ENCODE results near the gene LRRC4C.

GRCh38 chr11:40183073-40184064 is 1276.1 kb downstream of the LRRC4C start:
- TF ChIP-seq POLR2A (IDR thresholded peaks at IDR 0.05) (no peak), CTCF (IDR thresholded peaks at IDR 0.05) (no peak)

Measured in Peyer's patch (tissue), 4 donors.